GM19240 (cell line): ENCODE data around the gene KIF13A.
"Not testable (repeated sequence)": the region's sequence is repeated elsewhere in the genome, so short reads cannot be mapped to it uniquely, and the experiment has no call there.

ENCODE experiments used
- DNase-seq: peaks from one replicate; pipeline ENCODE4 v3.0.0; 2011; ENCODE audit warnings: low spot score; ENCODE audit not compliant: insufficient read length

The KIF13A gene

GRCh38 chr6:17900011-17900410 lies 87.4 kb downstream of the KIF13A start:
- DNase-seq: no peak

GRCh38 chr6:17899491-17899890 lies 87.9 kb downstream of the KIF13A start:
- no peak for DNase-seq

- DNase-seq: no peak
Measured at GRCh38 chr6:17897681-17898080, 89.8 kb downstream of the KIF13A start.

GRCh38 chr6:17894905-17895304 lies 92.5 kb downstream of the KIF13A start:
- no peak for DNase-seq

GRCh38 chr6:17894191-17894590 lies 93.2 kb downstream of the KIF13A start:
- DNase-seq: no peak

- DNase-seq: no peak
Measured at GRCh38 chr6:17892097-17892686, 95.2 kb downstream of the KIF13A start.

GRCh38 chr6:17890309-17890708 lies 97.1 kb downstream of the KIF13A start:
- DNase-seq: no peak

- DNase-seq: not testable (repeated sequence)
Measured at GRCh38 chr6:17889777-17890176, 97.7 kb downstream of the KIF13A start.

GRCh38 chr6:17886891-17887290 lies 100.5 kb downstream of the KIF13A start:
- no peak for DNase-seq

- no peak for DNase-seq
Measured at GRCh38 chr6:17885889-17886576, 101.4 kb downstream of the KIF13A start.

GRCh38 chr6:17884498-17885478 lies 102.6 kb downstream of the KIF13A start:
- DNase-seq: peak; percentile 17

GRCh38 chr6:17883665-17884497 lies 103.6 kb downstream of the KIF13A start:
- DNase-seq: no peak

GRCh38 chr6:17881085-17881858 lies 106.2 kb downstream of the KIF13A start:
- no peak for DNase-seq

- no peak for DNase-seq
Measured at GRCh38 chr6:17879184-17879583, 108.3 kb downstream of the KIF13A start.

- no peak for DNase-seq
Measured at GRCh38 chr6:17878734-17879133, 108.7 kb downstream of the KIF13A start.

- DNase-seq: no peak
Measured at GRCh38 chr6:17877895-17878440, 109.5 kb downstream of the KIF13A start.

- DNase-seq: no peak
Measured at GRCh38 chr6:17877196-17877894, 110.1 kb downstream of the KIF13A start.

GRCh38 chr6:17874753-17875152 lies 112.7 kb downstream of the KIF13A start:
- DNase-seq: no peak

GRCh38 chr6:17872908-17873307 lies 114.5 kb downstream of the KIF13A start:
- no peak for DNase-seq
